Activated T-cell treated with anti-CD3 and anti-CD28 coated beads, Interleukin-2, amount 50 U/mL, for 72 hours (primary cell): ENCODE measurements around the gene NLRX1. TPM values are rescaled to one million over a fixed set of nuclear protein-coding genes. Genes with fewer than 3 reads are reported as not detected.
A peak's percentile ranks its signal among the peaks of the same experiment; 100 is the strongest.
"Not testable (repeated sequence)": the region's sequence is repeated elsewhere in the genome, so short reads cannot be mapped to it uniquely, and the experiment has no call there.

Source experiments
- ATAC-seq, 2 donors: fragments of 150-1000 bp; cut with Tn5 transposase; replicated peaks in 1 of 2; 2 replicates each; pipeline ENCODE4 v1.10.0; 2021; ENCODE audit warnings: moderate library complexity in 2 of 2, mild to moderate bottlenecking in 1 of 2
- DNase-seq, 2 donors: peaks; one replicate each; pipeline ENCODE4 v3.0.0; 2021 to 2022; ENCODE audit warnings: mixed read lengths in 1 of 2
- H3K27ac Mint-ChIP-seq: one replicate; pipeline ENCODE4 v1.8.0; 2022; ENCODE audit warnings: mild to moderate bottlenecking, moderate library complexity, mixed read lengths
- H3K27me3 Mint-ChIP-seq: one replicate; pipeline ENCODE4 v1.8.0; 2022; ENCODE audit warnings: low read depth, mixed read lengths
- H3K36me3 Mint-ChIP-seq, 2 donors: one replicate each; pipeline ENCODE4 v1.8.0; 2022; ENCODE audit warnings: mixed read lengths in 2 of 2, mild to moderate bottlenecking in 1 of 2; ENCODE audit not compliant: insufficient read depth in 2 of 2
- H3K4me1 Mint-ChIP-seq: one replicate; pipeline ENCODE4 v1.8.0; 2022; ENCODE audit warnings: low read depth, mixed read lengths
- H3K4me3 Mint-ChIP-seq, 2 donors: one replicate each; pipeline ENCODE4 v1.8.0; 2022; ENCODE audit warnings: mild to moderate bottlenecking in 2 of 2, mixed read lengths in 2 of 2, moderate library complexity in 2 of 2
- H3K9me3 Mint-ChIP-seq, 2 donors: one replicate each; pipeline ENCODE4 v1.8.0; 2022; ENCODE audit warnings: mixed read lengths in 2 of 2
- total RNA-seq, 2 donors: library from RNA; stranded (reverse); gene quantifications; one replicate each; pipeline ENCODE4 v1.2.3, GENCODE V29; 2022

The NLRX1 gene
- total RNA-seq, 2 donors from 2014 or later: 19.3 to 26.7 TPM

DNA sequence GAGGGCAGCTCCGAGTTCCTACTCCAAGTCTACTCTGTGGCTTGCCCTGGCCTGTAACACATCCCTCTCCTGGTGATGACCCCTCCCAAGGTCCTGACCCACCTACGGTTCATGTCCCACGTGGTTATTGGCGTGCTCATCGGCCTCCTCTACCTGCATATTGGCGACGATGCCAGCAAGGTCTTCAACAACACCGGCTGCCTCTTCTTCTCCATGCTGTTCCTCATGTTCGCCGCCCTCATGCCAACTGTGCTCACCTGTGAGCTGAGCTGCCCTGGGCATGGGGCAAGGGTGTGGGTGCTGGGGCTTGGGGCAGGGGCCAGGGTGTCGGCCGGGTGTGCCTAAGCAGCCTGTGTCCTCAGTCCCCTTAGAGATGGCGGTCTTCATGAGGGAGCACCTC lies 10.1 kb upstream of the NLRX1 start:
- peaks cover 4% of the 10 kb centered on the region for H3K4me1 Mint-ChIP-seq
- peaks cover 7% of the 10 kb centered on the region for H3K27me3 Mint-ChIP-seq
- H3K4me3 Mint-ChIP-seq: no peak overlapping the region
- ATAC-seq (no peak), DNase-seq (no peak)
- no peak overlapping the region for H3K27ac Mint-ChIP-seq
- H3K36me3 Mint-ChIP-seq: no peaks in the 10 kb centered on the region
- H3K9me3 Mint-ChIP-seq: no peaks in the 10 kb centered on the region

DNA sequence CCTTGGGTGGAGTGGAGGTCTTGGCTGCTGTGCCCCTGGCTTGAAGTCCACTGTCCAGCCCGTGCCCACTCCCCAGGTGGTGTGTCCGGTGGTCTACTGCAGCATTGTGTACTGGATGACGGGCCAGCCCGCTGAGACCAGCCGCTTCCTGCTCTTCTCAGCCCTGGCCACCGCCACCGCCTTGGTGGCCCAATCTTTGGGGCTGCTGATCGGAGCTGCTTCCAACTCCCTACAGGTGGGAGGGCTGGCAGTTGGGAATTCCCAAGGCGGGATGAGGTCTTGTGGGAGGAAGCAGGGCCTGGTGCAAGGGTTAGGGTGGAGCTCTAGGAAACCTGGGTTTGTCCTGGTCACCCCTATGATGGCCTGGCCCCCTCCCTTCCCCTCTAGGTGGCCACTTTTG lies 8.4 kb upstream of the NLRX1 start:
- Mint-ChIP-seq H3K4me3 (no peak overlapping the region), H3K36me3 (no peaks in the 10 kb centered on the region), H3K27me3 (peaks cover 7% of the 10 kb centered on the region), H3K9me3 (no peaks in the 10 kb centered on the region), H3K4me1 (peaks cover 4% of the 10 kb centered on the region), H3K27ac (no peak overlapping the region)
- DNase-seq (no peak), ATAC-seq (no peak)

DNA sequence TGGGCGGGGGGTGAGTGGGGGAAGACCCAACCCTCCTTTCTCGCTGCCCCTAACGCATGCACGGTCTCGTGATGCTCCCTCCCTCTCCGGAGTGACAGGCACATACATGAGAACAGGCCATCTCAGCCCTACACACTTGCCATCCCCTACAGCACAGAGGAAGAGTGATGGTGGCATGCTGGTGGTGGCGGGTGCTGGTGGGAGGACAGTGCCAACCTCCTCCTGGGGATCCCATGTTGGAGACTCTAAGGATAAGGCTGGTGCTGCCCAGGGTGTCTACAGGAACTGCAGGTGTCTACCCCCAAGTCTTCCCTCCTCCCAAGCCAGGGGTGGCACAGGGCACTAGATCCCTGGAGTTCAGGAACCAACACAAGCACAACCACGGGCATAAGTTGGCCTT lies 6.7 kb upstream of the NLRX1 start:
- no peaks in the 10 kb centered on the region for H3K27me3 Mint-ChIP-seq
- ATAC-seq: no peak
- no peak overlapping the region for H3K4me3 Mint-ChIP-seq
- H3K4me1 Mint-ChIP-seq: no peaks in the 10 kb centered on the region
- DNase-seq: no peak
- no peak overlapping the region for H3K27ac Mint-ChIP-seq
- no peaks in the 10 kb centered on the region for H3K36me3 Mint-ChIP-seq
- no peaks in the 10 kb centered on the region for H3K9me3 Mint-ChIP-seq

DNA sequence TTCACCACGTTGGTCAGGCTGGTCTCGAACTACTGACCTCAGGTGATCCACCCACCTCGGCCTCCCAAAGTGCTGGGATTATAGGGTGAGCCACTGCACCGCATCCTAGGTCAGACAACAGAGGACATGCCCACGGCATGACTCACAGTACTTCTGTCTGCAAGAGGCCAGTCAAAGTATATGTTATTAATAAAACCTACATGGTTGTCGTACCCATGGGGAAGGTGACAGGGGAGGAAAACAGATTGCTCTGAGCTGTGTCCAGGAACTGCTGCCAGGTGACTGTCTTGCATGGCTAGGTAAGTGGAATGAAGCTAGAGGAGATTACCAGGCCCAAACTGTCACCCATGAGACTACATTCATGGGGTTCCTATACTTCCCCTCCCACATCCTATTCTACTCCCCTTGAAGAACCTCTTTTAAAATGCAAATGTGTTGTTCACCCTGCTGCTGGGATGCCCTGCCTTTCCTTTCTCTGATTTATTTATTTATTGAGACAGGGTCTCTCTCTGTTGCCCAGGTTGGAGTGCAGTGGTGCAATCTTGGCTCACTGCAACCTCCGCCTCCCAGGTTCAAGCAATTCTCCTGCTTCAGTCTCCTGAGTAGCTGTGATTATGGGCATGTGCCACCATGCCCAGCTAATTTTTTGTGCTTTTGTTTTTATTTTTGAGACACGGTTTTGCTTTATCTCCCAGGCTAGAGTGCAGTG lies 2.0 kb upstream of the NLRX1 start:
- H3K27me3 Mint-ChIP-seq: no peaks in the 10 kb centered on the region
- H3K4me1 Mint-ChIP-seq: peaks cover 18% of the 10 kb centered on the region
- no peaks in the 10 kb centered on the region for H3K36me3 Mint-ChIP-seq
- DNase-seq: no peak
- ATAC-seq: no peak
- H3K27ac Mint-ChIP-seq: no peak overlapping the region
- H3K4me3 Mint-ChIP-seq: no peak overlapping the region
- no peaks in the 10 kb centered on the region for H3K9me3 Mint-ChIP-seq

DNA sequence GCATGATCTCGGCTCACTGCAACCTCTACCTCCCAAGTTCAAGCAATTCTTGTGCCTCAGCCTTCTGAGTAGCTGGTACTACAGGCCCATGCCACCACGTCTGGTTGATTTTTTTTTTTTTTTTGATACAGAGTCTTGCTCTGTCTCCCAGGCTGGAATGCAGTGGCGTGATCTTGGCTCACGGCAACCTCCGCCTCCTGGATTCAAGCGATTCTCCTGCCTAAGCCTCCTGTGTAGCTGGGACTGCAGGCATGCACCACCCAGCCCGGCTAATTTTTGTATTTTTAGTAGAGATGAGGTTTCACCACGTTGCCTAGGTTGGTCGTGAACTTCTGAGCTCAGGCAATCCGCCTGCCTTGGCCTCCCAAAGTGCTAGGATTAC lies 1.5 kb upstream of the NLRX1 start:
- H3K36me3 Mint-ChIP-seq, H3K9me3 Mint-ChIP-seq, H3K27me3 Mint-ChIP-seq, ATAC-seq, DNase-seq, H3K4me3 Mint-ChIP-seq, H3K27ac Mint-ChIP-seq: not testable (repeated sequence)
- H3K4me1 Mint-ChIP-seq: peaks cover 18% of the 10 kb centered on the region

DNA sequence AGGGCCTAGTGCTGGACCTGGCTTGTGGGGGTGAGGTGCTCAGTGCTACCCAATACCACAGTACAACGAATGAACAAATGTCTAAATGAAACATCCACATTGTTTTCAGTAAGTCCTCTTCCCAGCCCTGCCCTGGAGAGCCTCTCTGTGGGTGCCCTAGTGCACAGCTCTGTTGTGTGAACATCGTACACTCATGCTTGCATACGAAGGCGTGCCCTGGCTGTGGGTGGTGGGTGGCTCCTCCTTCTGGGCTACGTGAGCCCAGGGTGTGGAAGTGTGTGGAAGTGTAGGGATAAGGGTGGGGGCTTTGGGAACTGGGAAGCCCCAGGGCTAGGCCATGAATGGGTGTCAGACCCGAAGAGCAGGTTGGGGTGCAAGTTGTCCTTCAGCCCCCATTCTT lies 592 bp upstream of the NLRX1 start:
- Mint-ChIP-seq H3K36me3 (no peaks in the 10 kb centered on the region), H3K4me3 (peak overlapping the region; percentile 70 to 95), H3K27ac (no peak overlapping the region), H3K9me3 (no peaks in the 10 kb centered on the region), H3K27me3 (no peaks in the 10 kb centered on the region), H3K4me1 (peaks cover 18% of the 10 kb centered on the region)
- DNase-seq (no peak), ATAC-seq (no peak)

DNA sequence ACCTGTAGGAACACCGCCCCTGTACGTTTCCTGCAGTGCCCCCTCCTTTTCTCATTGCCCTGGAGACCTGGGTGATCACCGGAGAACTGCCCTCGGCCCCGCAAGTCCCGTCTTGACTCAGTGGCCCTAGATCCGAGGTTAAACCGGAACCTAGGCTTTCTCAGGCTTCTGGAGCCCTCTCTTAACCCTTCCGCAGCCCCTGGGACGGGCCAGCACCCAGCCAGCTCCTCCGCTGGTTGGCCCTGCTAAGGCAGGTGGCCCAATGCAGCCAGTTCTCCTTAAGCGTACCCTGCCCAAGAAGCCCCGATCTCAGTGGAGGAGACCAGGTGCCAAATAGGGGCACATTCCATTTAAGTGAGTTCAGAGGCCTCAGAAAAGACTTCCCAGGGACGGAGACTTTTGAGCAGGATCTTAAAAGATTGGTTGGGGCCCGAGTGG lies 776 bp downstream of the NLRX1 start:
- H3K9me3 Mint-ChIP-seq: no peaks in the 10 kb centered on the region
- H3K27me3 Mint-ChIP-seq: no peaks in the 10 kb centered on the region
- H3K27ac Mint-ChIP-seq: peak overlapping the region; percentile 80
- DNase-seq (peak; percentile 46 to 58), ATAC-seq (peak; percentile 51 to 61)
- H3K4me3 Mint-ChIP-seq: peak overlapping the region; percentile 95 to 96
- H3K36me3 Mint-ChIP-seq: peaks cover 0 to 2% of the 10 kb centered on the region in 2 donors
- H3K4me1 Mint-ChIP-seq: peaks cover 18% of the 10 kb centered on the region

DNA sequence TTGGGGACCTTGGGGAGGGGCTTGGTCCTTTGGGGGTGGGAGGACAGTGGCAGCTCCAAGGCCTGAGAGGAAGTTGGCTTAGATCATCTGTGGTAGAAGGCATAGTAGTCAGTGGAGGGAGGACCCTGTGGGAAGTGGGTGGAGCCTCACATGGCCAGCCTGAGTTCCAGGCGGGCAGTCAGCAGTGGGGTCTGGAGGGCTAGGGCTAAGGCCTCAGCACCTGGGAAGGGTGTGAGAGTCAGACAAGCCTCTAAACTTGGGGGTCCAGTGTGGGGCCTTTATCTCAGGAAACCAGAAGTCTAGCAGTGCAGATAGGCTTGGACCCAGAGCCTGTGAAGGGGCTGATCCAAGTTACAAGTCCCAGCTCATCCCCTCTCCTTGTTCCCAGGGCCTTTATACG lies 4.0 kb downstream of the NLRX1 start:
- H3K27ac Mint-ChIP-seq: no peak overlapping the region
- ATAC-seq: no peak
- DNase-seq: no peak
- peaks cover 0 to 2% of the 10 kb centered on the region in 2 donors for H3K36me3 Mint-ChIP-seq
- no peaks in the 10 kb centered on the region for H3K9me3 Mint-ChIP-seq
- no peak overlapping the region for H3K4me3 Mint-ChIP-seq
- no peaks in the 10 kb centered on the region for H3K27me3 Mint-ChIP-seq
- H3K4me1 Mint-ChIP-seq: peaks cover 27% of the 10 kb centered on the region

DNA sequence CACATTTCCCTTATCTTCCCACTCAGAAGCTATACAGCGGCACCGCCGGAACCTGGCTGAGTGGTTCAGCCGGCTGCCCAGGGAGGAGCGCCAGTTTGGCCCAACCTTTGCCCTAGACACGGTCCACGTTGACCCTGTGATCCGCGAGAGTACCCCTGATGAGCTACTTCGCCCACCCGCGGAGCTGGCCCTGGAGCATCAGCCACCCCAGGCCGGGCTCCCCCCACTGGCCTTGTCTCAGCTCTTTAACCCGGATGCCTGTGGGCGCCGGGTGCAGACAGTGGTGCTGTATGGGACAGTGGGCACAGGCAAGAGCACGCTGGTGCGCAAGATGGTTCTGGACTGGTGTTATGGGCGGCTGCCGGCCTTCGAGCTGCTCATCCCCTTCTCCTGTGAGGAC lies 4.9 kb downstream of the NLRX1 start:
- DNase-seq (no peak), ATAC-seq (no peak)
- Mint-ChIP-seq H3K36me3 (peaks cover 0 to 2% of the 10 kb centered on the region in 2 donors), H3K4me3 (no peak overlapping the region), H3K9me3 (no peaks in the 10 kb centered on the region), H3K27me3 (no peaks in the 10 kb centered on the region), H3K4me1 (peaks cover 31% of the 10 kb centered on the region), H3K27ac (no peak overlapping the region)

DNA sequence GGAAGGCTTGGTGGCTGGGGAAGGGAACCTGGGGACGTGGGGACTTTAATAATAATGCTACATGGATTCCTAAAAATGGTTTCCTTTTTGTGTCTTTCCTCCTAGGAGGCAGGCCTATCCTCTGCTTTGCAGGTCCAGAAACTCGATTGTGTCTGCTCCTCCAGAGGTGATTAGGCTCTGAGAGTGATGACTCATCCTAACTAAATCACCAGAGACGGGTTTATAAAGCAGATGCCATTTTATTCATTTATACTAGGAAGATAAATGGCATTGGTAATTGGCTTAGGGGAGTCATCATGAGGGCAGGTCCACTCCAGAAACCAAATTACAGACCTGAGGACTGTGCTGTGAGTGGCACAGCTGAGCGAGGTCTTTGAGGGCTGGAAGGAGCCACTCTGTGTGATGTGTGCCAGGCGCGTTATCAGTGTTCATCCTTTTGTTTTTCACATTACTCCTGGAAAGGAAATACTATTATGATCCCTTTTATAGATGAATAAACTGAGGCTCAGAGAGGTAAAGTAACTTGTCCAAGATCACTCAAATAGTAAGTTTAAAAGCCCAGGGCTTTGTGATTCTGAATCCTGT lies 7.1 kb downstream of the NLRX1 start:
- no peak for ATAC-seq
- Mint-ChIP-seq H3K4me1 (peaks cover 19% of the 10 kb centered on the region), H3K27me3 (no peaks in the 10 kb centered on the region), H3K36me3 (peaks cover 0 to 2% of the 10 kb centered on the region in 2 donors), H3K9me3 (no peaks in the 10 kb centered on the region), H3K4me3 (no peak overlapping the region), H3K27ac (no peak overlapping the region)
- no peak for DNase-seq

DNA sequence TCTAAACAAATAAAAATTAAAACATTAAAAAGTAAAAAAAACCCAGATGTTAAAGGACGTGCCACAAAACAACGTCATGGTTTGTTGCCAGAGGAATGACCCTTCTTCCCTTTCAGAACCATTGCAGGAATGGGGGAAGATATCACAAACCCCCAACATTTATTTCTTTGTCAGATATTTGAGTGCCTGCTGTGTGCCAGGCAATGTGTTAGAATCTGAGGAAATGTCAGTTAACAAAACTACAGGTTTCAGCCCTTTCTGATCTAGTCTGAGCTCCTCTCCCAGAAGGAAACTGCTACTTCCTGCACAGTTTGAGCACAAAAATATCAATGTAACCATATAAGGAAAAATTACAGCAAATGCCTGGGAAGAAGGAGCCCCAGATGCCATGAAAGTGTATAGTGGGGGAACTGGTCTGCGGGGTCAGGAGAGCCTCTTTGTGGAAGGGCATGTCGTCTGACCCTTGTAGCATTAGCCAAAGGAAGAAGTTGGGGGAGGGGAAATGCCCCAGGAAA lies 9.7 kb downstream of the NLRX1 start:
- peaks cover 0 to 2% of the 10 kb centered on the region in 2 donors for H3K36me3 Mint-ChIP-seq
- H3K27me3 Mint-ChIP-seq: no peaks in the 10 kb centered on the region
- H3K4me1 Mint-ChIP-seq: peaks cover 19% of the 10 kb centered on the region
- no peaks in the 10 kb centered on the region for H3K9me3 Mint-ChIP-seq
- no peak overlapping the region for H3K27ac Mint-ChIP-seq
- ATAC-seq (no peak), DNase-seq (no peak)
- no peak overlapping the region for H3K4me3 Mint-ChIP-seq

DNA sequence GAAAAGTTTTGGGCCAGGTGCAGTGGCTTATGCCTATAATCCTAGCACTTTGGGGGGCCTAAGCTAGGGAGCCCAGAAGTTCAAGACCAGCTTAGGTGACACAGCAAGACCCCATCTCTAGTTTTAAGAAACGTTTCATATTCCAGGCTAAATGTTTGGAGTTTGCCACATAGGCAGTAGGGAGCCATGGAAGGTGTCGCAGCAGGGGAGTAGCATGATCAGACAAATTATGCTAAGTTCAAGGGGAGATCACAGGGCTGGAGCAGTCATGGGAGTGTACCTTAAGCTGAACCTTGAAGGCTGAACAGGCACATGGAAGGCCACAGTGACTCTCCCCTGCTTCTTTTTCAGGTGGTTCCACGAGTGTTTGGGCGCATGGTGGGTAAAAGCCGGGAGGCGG lies 10.8 kb downstream of the NLRX1 start:
- H3K36me3 Mint-ChIP-seq: peaks cover 0 to 2% of the 10 kb centered on the region in 2 donors
- peaks cover 19% of the 10 kb centered on the region for H3K4me1 Mint-ChIP-seq
- ATAC-seq (no peak), DNase-seq (no peak)
- no peaks in the 10 kb centered on the region for H3K9me3 Mint-ChIP-seq
- H3K27ac Mint-ChIP-seq: no peak overlapping the region
- H3K27me3 Mint-ChIP-seq: no peaks in the 10 kb centered on the region
- H3K4me3 Mint-ChIP-seq: no peak overlapping the region

DNA sequence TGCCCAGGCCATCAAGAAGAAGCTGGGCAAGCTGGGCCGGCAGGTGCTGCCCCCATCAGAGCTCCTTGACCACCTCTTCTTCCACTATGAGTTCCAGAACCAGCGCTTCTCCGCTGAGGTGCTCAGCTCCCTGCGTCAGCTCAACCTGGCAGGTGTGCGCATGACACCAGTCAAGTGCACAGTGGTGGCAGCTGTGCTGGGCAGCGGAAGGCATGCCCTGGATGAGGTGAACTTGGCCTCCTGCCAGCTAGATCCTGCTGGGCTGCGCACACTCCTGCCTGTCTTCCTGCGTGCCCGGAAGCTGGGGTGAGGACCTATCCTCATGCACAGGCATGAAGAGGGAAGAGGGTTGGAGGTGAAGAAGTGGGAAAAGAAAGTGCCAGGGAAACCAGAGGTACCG lies 11.5 kb downstream of the NLRX1 start:
- no peaks in the 10 kb centered on the region for H3K27me3 Mint-ChIP-seq
- no peak overlapping the region for H3K27ac Mint-ChIP-seq
- H3K4me3 Mint-ChIP-seq: no peak overlapping the region
- peaks cover 0 to 3% of the 10 kb centered on the region in 2 donors for H3K36me3 Mint-ChIP-seq
- H3K9me3 Mint-ChIP-seq: no peaks in the 10 kb centered on the region
- H3K4me1 Mint-ChIP-seq: peaks cover 19% of the 10 kb centered on the region
- ATAC-seq (no peak), DNase-seq (no peak)
